Ishikawa (cell line): Measurements from ENCODE around the gene VSIG8.

Experiments
- EP300 ChIP-seq: IDR thresholded peaks from 2 replicates; pipeline ENCODE4 v1.6.1; 2012; ENCODE audit warnings: borderline replicate concordance
- TAF1 ChIP-seq: IDR thresholded peaks from 2 replicates; pipeline ENCODE4 v1.6.1; 2012; ENCODE audit warnings: low read depth, mild to moderate bottlenecking

- TF ChIP-seq EP300 (no peak), TAF1 (no peak)
These were observed 5.9 kb downstream of the VSIG8 start for GRCh38 chr1:159856576-159856975.
